HepG2 (cell line): Measurements from ENCODE around the gene USP7. TPM values are rescaled to one million over a fixed set of nuclear protein-coding genes. Genes with fewer than 3 reads are reported as not detected.
A peak's percentile ranks its signal among the peaks of the same experiment; 100 is the strongest.

Experiments used
- HDAC6 ChIP-seq: fragments of 200-600 bp; sonication (generic); IDR thresholded peaks from 2 replicates; pipeline ENCODE4 v1.7.0; 2017; ENCODE audit warnings: mild to moderate bottlenecking, antibody characterized with exemption, low read length, low read depth
- NCOA1 ChIP-seq: sonication (generic); formaldehyde crosslinking; IDR thresholded peaks from 2 replicates; pipeline ENCODE4 v1.9.0; 2021; ENCODE audit warnings: missing genetic modification reagents
- NPAS2 ChIP-seq: sonication (generic); formaldehyde crosslinking; IDR thresholded peaks from 2 replicates; pipeline ENCODE4 v1.8.0; 2022; ENCODE audit warnings: mild to moderate bottlenecking, missing genetic modification reagents, borderline replicate concordance
- POLR2AphosphoS5 ChIP-seq: IDR thresholded peaks from 2 replicates; pipeline ENCODE4 v1.6.1; 2012; ENCODE audit warnings: low read depth, low read length
- PTBP1 ChIP-seq: fragments of 200-400 bp; formaldehyde crosslinking; IDR thresholded peaks from 2 replicates; pipeline ENCODE4 v1.6.1; 2018; ENCODE audit warnings: low read length, low read depth; ENCODE audit not compliant: poor library complexity, severe bottlenecking
- RXRA ChIP-seq: sonication (generic); formaldehyde crosslinking; IDR thresholded peaks from 2 replicates; pipeline ENCODE4 v1.5.1; 2020; ENCODE audit warnings: missing genetic modification reagents
- SALL2 ChIP-seq: sonication (generic); formaldehyde crosslinking; IDR thresholded peaks from 2 replicates; pipeline ENCODE4 v1.8.1; 2023; ENCODE audit warnings: mild to moderate bottlenecking, missing genetic modification reagents, inconsistent platforms
- SKI ChIP-seq: fragments of 450-650 bp; IDR thresholded peaks from one replicate; pipeline ENCODE4 v1.6.1; 2018; ENCODE audit warnings: mild to moderate bottlenecking; ENCODE audit not compliant: partially characterized antibody
- SNAPC2 ChIP-seq: sonication (generic); formaldehyde crosslinking; IDR thresholded peaks from 2 replicates; pipeline ENCODE4 v1.8.1; 2022; ENCODE audit warnings: mild to moderate bottlenecking, missing genetic modification reagents
- SP1 ChIP-seq, 2 experiments: fragments of 450-650 bp in 1 of 2; sonication (generic) in 1 of 2; formaldehyde crosslinking in 1 of 2; IDR thresholded peaks; 2 replicates each; pipeline versions ENCODE4 v1.4.0 to v1.6.1; 2016 to 2020; ENCODE audit warnings: missing genetic modification reagents in 1 of 2
- TEAD3 ChIP-seq: optimal IDR thresholded peaks from 2 replicates; pipeline ENCODE3; 2016; ENCODE audit warnings: borderline replicate concordance
- THYN1 ChIP-seq: sonication (generic); formaldehyde crosslinking; IDR thresholded peaks from 2 replicates; pipeline ENCODE4 v1.8.1; 2023; ENCODE audit warnings: low read depth, mild to moderate bottlenecking, moderate library complexity, missing genetic modification reagents, borderline replicate concordance
- ZIK1 ChIP-seq: sonication (generic); formaldehyde crosslinking; IDR thresholded peaks from 2 replicates; pipeline ENCODE4 v1.5.0; 2020; ENCODE audit warnings: mild to moderate bottlenecking, low read depth, missing genetic modification reagents, borderline replicate concordance
- ZNF333 ChIP-seq: sonication (generic); formaldehyde crosslinking; IDR thresholded peaks from 2 replicates; pipeline ENCODE4 v1.4.0; 2020; ENCODE audit warnings: mild to moderate bottlenecking, missing genetic modification reagents, borderline replicate concordance
- ZNF362 ChIP-seq: sonication (generic); formaldehyde crosslinking; IDR thresholded peaks from 2 replicates; pipeline ENCODE4 v1.4.0; 2020; ENCODE audit warnings: missing genetic modification reagents, mild to moderate bottlenecking, borderline replicate concordance
- ZNF598 ChIP-seq: sonication (generic); formaldehyde crosslinking; IDR thresholded peaks from 2 replicates; pipeline ENCODE4 v1.5.1; 2020; ENCODE audit warnings: mild to moderate bottlenecking, missing genetic modification reagents, borderline replicate concordance
- polyA plus RNA-seq, 8 experiments: library from polyadenylated mRNA; depleted of rRNA in 3 of 8; stranded (reverse) in 7 of 8; unstranded in 1 of 8; fragments of >200 nt; fragmentation: Illumina TruSeq in 4 of 8; extraction: Trizol in 4 of 8; gene quantifications; 2 replicates each; pipeline versions ENCODE4 v1.2.1 to v1.2.3, GENCODE V29; 2011 to 2016; ENCODE audit warnings: low read depth in 4 of 8, missing spikeins in 1 of 8, mixed read lengths in 1 of 8; ENCODE audit not compliant: insufficient read depth in 1 of 8
- total RNA-seq, 5 experiments: library from RNA; depleted of rRNA; stranded (reverse); fragments of >200 nt; fragmentation: Illumina TruSeq; extraction: Trizol; gene quantifications; 2 replicates each; pipeline ENCODE4 v1.2.3, GENCODE V29; 2016; ENCODE audit warnings: low read depth in 1 of 5
- TF ChIP-seq, protein P1 (sequence below): sonication (generic); formaldehyde crosslinking; IDR thresholded peaks from 2 replicates; pipeline ENCODE4 v1.4.0; 2020; ENCODE audit warnings: missing genetic modification reagents
- TF ChIP-seq, protein P2 (sequence below): sonication (generic); formaldehyde crosslinking; IDR thresholded peaks from 2 replicates; pipeline ENCODE4 v1.4.0; 2020; ENCODE audit warnings: missing genetic modification reagents
- TF ChIP-seq, protein P3 (sequence below): sonication (generic); formaldehyde crosslinking; IDR thresholded peaks from 2 replicates; pipeline ENCODE4 v1.4.0; 2020; ENCODE audit warnings: missing genetic modification reagents
- TF ChIP-seq, protein P4 (sequence below): sonication (generic); formaldehyde crosslinking; IDR thresholded peaks from 2 replicates; pipeline ENCODE4 v1.4.0; 2020; ENCODE audit warnings: missing genetic modification reagents

USP7 gene
- total and polyA plus RNA-seq, 2 of the 13 experiments (the other 11 are each of a cell fraction or from before 2014, with no cell fraction given), result 52.5 to 173 TPM

GRCh38 chr16:8905168-8905762 lies 58.4 kb downstream of the USP7 start (continued):
- TF ChIP-seq, protein P1, sequence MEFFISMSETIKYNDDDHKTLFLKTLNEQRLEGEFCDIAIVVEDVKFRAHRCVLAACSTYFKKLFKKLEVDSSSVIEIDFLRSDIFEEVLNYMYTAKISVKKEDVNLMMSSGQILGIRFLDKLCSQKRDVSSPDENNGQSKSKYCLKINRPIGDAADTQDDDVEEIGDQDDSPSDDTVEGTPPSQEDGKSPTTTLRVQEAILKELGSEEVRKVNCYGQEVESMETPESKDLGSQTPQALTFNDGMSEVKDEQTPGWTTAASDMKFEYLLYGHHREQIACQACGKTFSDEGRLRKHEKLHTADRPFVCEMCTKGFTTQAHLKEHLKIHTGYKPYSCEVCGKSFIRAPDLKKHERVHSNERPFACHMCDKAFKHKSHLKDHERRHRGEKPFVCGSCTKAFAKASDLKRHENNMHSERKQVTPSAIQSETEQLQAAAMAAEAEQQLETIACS, result no peak
- no peak for TF ChIP-seq ZNF598 (CRISPR knock-in tag)
- TF ChIP-seq NPAS2 (CRISPR knock-in tag), result no peak
- TF ChIP-seq SKI, result no peak
- no peak for TF ChIP-seq PTBP1
- TF ChIP-seq, protein P2, sequence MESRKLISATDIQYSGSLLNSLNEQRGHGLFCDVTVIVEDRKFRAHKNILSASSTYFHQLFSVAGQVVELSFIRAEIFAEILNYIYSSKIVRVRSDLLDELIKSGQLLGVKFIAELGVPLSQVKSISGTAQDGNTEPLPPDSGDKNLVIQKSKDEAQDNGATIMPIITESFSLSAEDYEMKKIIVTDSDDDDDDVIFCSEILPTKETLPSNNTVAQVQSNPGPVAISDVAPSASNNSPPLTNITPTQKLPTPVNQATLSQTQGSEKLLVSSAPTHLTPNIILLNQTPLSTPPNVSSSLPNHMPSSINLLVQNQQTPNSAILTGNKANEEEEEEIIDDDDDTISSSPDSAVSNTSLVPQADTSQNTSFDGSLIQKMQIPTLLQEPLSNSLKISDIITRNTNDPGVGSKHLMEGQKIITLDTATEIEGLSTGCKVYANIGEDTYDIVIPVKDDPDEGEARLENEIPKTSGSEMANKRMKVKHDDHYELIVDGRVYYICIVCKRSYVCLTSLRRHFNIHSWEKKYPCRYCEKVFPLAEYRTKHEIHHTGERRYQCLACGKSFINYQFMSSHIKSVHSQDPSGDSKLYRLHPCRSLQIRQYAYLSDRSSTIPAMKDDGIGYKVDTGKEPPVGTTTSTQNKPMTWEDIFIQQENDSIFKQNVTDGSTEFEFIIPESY (CRISPR knock-in tag), result peak; percentile 55; the same call in 1 of the 2 replicates
- TF ChIP-seq POLR2AphosphoS5, result peak; percentile 31
- TF ChIP-seq SP1 (IDR thresholded peaks at IDR 0.05), result no peak
- no peak for TF ChIP-seq SP1 (CRISPR knock-in tag; IDR thresholded peaks at IDR 0.05)
- TF ChIP-seq ZNF333 (CRISPR knock-in tag), result no peak
- TF ChIP-seq THYN1 (CRISPR knock-in tag), result no peak
- peak; percentile 11 for TF ChIP-seq TEAD3 (CRISPR knock-in tag)
- no peak for TF ChIP-seq HDAC6
- no peak for TF ChIP-seq SNAPC2 (CRISPR knock-in tag)
- TF ChIP-seq ZNF362, result no peak; the same call in 1 of the 2 replicates
- TF ChIP-seq NCOA1, result no peak
- no peak for TF ChIP-seq SALL2 (CRISPR knock-in tag)
- TF ChIP-seq RXRA, result no peak
- TF ChIP-seq, protein P3, sequence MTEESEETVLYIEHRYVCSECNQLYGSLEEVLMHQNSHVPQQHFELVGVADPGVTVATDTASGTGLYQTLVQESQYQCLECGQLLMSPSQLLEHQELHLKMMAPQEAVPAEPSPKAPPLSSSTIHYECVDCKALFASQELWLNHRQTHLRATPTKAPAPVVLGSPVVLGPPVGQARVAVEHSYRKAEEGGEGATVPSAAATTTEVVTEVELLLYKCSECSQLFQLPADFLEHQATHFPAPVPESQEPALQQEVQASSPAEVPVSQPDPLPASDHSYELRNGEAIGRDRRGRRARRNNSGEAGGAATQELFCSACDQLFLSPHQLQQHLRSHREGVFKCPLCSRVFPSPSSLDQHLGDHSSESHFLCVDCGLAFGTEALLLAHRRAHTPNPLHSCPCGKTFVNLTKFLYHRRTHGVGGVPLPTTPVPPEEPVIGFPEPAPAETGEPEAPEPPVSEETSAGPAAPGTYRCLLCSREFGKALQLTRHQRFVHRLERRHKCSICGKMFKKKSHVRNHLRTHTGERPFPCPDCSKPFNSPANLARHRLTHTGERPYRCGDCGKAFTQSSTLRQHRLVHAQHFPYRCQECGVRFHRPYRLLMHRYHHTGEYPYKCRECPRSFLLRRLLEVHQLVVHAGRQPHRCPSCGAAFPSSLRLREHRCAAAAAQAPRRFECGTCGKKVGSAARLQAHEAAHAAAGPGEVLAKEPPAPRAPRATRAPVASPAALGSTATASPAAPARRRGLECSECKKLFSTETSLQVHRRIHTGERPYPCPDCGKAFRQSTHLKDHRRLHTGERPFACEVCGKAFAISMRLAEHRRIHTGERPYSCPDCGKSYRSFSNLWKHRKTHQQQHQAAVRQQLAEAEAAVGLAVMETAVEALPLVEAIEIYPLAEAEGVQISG (CRISPR knock-in tag), result no peak
- TF ChIP-seq ZIK1 (CRISPR knock-in tag), result no peak
- TF ChIP-seq, protein P4, sequence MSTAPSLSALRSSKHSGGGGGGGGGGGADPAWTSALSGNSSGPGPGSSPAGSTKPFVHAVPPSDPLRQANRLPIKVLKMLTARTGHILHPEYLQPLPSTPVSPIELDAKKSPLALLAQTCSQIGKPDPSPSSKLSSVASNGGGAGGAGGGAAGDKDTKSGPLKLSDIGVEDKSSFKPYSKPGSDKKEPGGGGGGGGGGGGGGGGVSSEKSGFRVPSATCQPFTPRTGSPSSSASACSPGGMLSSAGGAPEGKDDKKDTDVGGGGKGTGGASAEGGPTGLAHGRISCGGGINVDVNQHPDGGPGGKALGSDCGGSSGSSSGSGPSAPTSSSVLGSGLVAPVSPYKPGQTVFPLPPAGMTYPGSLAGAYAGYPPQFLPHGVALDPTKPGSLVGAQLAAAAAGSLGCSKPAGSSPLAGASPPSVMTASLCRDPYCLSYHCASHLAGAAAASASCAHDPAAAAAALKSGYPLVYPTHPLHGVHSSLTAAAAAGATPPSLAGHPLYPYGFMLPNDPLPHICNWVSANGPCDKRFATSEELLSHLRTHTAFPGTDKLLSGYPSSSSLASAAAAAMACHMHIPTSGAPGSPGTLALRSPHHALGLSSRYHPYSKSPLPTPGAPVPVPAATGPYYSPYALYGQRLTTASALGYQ (CRISPR knock-in tag), result no peak
